CD4-positive, alpha-beta T cell treated with Interleukin-4 for 1 hour (primary cell): Measurements from ENCODE around the gene NPEPL1.

Experiments
- DNase-seq, 2 donors: peaks; one replicate each; pipeline ENCODE4 v3.0.0-alpha.2; 2020 to 2022

NPEPL1 gene

GRCh38 chr20:58658760-58659159, 33.8 kb upstream of the NPEPL1 start:
- no peak for DNase-seq

DNA sequence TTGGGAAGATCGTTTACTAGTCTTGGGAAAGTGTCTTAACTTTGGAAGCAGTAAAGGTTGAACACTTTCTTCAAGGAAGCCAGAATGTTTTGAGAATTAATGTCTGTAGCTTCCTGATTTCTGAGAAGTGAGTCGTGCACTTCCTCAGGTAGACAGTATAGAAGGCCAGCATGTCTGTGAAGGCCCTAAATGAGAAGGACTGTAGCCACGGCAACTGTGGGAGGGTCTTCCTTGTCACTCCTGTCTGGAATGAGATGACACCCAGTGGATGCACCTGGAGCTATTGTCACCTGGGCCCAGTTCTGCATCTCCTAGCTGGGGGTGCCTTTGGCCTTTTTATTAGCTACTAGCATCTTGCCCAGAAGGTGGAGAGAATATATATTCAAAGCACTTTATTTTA, 32.8 kb upstream of the NPEPL1 start:
- DNase-seq, result peak; percentile 20 to 46

GRCh38 chr20:58660855-58661597, 31.6 kb upstream of the NPEPL1 start:
- DNase-seq, result peak; percentile 55 to 56

GRCh38 chr20:58661598-58662473, 30.8 kb upstream of the NPEPL1 start:
- peak in 1 of 2 donors; percentile 35 for DNase-seq

DNA sequence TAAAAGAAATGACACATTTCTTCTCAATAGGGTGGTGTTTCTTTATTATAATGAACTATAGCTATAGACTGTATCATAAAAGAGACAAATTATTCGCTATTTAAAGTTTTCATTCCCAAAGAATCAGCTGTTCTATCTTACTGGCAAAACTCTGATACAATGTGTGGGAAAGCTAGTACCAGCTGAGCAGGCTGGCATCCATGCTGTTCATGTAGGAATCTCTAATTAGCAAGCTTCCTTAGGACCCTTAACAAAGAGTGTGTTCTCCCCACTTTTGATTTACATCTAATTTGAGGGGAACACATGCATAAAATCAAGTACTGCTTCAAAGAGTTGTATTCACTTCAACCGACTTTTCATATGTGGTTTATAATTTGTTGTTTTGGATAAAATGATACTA, 28.3 kb upstream of the NPEPL1 start:
- no peak for DNase-seq

- no peak for DNase-seq
Observed at GRCh38 chr20:58664883-58665282, 27.7 kb upstream of the NPEPL1 start.

DNA sequence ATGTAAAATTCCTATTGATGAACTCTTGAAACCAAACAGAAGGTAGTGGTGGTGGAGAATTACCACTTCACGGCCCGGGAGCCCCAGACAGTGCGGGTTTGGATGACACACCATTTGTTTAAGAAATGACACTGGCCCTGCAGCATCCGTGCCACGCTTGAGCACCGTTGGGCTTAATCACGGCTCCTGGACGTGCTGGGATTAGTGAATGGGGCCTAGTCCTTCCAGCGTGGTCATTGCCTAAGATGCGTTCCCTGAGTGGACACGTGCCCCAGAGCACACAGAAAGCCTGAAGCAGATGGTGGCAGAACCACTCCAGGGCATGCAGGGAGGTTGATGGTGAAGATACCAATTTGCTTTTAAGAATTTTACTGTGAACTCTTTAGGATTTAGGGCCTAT, 27.0 kb upstream of the NPEPL1 start:
- no peak for DNase-seq

GRCh38 chr20:58666702-58667101, 25.9 kb upstream of the NPEPL1 start:
- DNase-seq, result no peak

DNA sequence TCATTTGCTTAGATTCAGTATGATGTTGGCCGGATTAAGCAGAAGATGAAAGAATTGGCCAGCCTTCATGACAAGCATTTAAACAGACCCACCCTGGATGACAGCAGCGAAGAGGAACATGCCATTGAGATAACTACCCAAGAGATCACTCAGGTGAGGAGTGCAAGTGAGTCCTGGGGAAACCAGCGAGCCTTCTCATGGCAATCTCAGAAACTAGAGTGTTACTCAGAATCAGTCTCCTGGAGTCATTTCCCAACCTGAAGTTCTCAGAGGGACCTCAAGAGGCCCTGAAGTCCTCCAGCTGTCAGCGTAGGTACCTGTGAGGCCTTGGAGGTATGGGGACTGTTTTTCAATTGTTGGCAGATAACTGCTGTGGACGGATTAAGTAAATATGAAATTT, 24.6 kb upstream of the NPEPL1 start:
- DNase-seq, result no peak

- no peak for DNase-seq
Observed at GRCh38 chr20:58668901-58669286, 23.7 kb upstream of the NPEPL1 start.

DNA sequence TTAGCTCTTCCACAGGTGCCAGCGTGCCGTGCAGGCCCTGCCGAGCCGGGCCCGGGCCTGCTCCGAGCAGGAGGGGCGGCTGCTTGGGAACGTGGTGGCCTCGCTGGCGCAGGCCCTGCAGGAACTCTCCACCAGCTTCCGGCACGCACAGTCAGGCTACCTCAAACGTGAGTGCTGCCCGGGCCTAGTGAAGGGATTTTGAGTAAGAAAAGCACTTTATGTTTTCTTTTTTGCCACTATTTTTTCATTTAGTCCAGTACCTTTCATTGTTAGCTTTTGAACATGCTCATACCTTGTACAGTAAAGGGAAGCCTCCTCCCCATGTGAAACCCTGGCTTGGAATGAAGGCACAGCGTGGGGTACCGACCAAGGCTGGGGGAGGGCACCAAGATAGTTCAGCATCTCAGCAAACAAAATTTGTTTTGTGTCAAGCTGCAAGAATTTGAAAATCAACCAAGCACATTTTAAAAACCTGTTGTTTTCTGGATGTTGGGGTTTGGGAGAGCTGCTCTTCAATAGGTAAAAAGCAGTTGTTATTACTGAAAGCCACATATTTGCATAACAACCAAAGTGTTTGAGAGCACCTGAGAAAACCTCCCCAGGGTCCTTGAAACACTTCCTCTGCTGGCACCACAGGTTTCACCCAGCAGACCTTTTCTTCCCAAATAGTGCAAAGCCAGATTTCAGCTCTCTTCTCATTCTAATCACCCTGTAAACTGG, 23.2 kb upstream of the NPEPL1 start:
- DNase-seq, result no peak

GRCh38 chr20:58670102-58670501, 22.5 kb upstream of the NPEPL1 start:
- no peak for DNase-seq

DNA sequence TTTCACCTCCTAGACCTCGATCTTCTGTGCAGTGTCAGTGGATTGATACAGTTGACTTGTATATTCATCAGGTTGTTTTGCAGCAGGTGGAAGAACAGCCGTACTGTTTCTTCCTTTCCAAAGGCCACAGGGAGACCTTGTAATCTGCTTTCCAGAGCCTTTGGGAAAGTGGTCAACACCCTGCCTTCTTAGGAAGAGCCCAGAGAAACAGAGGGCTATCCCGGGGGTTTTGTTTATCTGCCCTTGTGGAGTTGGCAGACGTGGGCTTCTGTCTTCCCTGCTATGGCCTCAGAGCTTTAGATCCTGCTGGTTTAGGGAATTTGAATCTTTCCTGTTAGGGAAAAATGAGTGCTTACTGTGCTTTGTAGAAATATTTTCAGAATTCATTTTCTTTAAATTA, 21.9 kb upstream of the NPEPL1 start:
- no peak for DNase-seq

GRCh38 chr20:58673119-58673518, 19.5 kb upstream of the NPEPL1 start:
- DNase-seq, result no peak

- no peak for DNase-seq
Observed at GRCh38 chr20:58675146-58675584, 17.4 kb upstream of the NPEPL1 start.

DNA sequence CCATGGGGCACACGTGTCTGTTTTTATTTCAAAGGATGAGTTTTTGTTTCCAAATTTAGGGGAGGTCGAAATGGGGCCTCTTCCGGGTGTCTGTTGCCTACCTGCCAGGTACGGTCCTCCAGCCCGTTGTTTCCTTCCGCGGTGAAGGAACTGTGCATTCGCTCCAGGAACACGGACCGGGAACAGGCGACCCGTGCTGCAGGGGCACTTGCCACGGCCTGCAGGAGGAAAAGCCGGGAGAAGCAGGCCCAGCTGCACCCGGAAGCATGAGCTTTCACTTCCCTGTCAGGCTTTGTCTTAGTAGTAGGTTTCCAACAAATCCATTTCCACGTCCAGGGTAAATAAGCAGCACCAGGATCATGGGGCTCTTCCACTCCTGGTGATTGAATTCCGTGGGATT, 17.0 kb upstream of the NPEPL1 start:
- no peak for DNase-seq

DNA sequence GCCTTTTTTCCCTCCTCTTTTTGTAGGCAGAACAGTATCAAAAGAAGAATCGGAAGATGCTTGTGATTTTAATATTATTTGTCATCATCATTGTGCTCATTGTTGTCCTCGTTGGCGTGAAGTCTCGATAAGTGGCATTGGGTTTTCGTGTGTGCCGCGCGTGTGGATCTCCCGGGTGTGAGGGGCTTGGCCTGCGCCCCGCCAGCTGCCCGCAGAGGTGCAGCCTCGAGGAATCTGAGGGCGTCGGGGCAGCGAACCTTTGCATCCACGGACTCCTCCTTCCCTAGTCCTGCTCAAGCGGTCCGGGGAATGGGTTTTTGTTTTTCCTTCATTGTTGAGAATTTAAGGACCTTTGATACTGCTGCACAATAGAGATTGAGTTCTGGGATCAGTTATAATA, 16.4 kb upstream of the NPEPL1 start:
- DNase-seq, result no peak

GRCh38 chr20:58677079-58677604, 15.5 kb upstream of the NPEPL1 start:
- no peak for DNase-seq

GRCh38 chr20:58677808-58678207, 14.8 kb upstream of the NPEPL1 start:
- DNase-seq, result no peak

DNA sequence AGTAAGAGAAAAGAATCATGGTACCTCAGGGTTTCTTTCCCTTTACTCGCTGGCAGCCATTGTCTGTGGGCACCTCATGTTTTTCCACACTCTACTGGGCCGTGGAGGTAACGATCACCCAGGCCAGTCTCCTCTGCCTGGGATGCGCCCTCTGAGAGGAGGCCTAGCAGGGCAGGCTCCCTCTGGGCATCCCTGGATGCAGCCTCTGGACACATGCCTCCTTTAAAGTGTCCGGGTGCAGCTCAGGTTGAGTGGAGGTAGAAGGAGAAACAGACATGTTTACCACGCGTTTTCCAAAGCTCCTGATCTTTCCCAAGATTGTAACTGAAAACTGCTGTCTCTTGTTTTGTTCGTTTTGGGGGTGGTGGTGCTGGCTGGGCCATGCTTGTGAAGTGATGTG, 13.8 kb upstream of the NPEPL1 start:
- no peak for DNase-seq

DNA sequence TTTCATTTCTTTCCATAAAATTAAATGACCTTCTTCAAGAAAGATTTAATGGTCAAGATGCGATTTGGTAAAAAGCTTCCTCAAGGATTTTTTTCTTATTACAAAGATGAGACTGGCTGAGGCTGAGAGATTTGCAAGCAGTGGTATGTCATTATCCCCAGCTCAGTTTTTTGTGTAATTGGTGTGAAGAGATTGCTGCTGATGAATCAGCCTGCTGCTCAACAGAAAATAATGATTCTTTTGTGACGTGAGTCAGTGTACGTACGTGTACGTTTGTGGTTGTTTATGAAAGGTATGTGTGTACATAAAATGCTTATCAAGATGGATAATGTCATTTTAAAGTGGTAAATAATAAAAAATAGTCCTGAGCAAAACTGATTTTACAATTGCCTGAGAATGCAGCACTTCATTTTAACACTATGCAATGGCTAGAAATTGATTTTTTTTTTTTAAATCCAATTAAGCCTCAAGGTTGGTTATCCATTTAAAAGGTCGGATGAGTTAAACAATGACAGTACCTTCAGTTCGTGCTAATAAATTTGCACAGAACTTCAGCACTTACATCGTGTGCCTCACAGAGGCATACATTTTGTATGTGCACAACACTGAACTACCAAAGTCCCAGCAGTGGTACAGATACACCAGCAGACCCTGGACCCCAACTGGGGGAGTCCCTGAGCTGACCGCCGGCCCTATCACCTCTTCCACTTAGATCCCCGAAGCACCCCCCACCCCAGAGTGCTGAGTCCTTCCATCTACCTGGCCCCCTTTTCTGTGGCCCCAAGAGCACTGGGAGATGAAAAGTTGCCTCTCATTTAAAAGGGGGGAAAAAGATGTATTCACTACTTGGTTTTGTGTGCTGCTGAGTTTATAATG, 9.7 kb upstream of the NPEPL1 start:
- no peak for DNase-seq

DNA sequence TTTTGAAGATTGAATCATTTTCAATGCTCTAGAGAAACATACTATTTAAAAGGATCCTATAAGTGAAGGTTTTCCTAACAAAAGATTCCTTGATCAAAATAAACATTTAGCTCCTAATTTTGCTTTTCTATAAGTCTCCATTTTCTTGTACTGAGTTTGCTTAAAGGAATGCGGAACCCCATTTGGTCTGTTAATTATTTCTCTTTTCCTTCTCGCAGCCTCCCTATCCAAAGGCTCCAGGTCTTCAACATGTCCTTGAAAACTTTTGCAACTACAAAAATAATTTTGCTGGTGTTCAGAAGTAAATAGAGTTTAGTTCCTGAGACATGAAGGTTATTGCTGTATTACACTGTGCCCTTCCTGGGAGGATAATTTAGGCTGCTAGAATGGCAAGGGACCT, 8.3 kb upstream of the NPEPL1 start:
- DNase-seq, result no peak
